H9 (cell line): ENCODE results near the gene NRXN3. TPM values are rescaled to one million over a fixed set of nuclear protein-coding genes. Genes with fewer than 3 reads are reported as not detected.

Experiments
- DNase-seq: peaks from one replicate; pipeline ENCODE4 v3.0.0-alpha.2; 2017
- H2AFZ ChIP-seq: one replicate; pipeline ENCODE4 v1.6.1; 2013; ENCODE audit warnings: mild to moderate bottlenecking, low read length, control low read depth, moderate library complexity
- H2AK5ac ChIP-seq: 2 replicates; pipeline ENCODE4 v1.6.1; 2013; ENCODE audit warnings: low read length, control low read depth, mixed read lengths; ENCODE audit not compliant: insufficient read length
- H2BK120ac ChIP-seq: one replicate; pipeline ENCODE4 v1.6.1; 2013; ENCODE audit warnings: low read depth, mild to moderate bottlenecking, low read length, control low read depth, inconsistent platforms; ENCODE audit not compliant: poor library complexity, severe bottlenecking
- H2BK12ac ChIP-seq: 2 replicates; pipeline ENCODE4 v1.6.1; 2013; ENCODE audit warnings: low read length, control low read depth, mixed read lengths, low read depth; ENCODE audit not compliant: insufficient read length
- H2BK15ac ChIP-seq: 2 replicates; pipeline ENCODE4 v1.6.1; 2013; ENCODE audit warnings: low read depth, low read length, control low read depth
- H2BK20ac ChIP-seq: one replicate; pipeline ENCODE4 v1.6.1; 2013; ENCODE audit warnings: low read depth, mild to moderate bottlenecking, low read length, control low read depth, inconsistent platforms; ENCODE audit not compliant: poor library complexity, severe bottlenecking
- H2BK5ac ChIP-seq: 2 replicates; pipeline ENCODE4 v1.6.1; 2013; ENCODE audit warnings: low read length, control low read depth, mixed read lengths; ENCODE audit not compliant: insufficient read length
- H3K14ac ChIP-seq: 2 replicates; pipeline ENCODE4 v1.6.1; 2013; ENCODE audit warnings: low read length, control low read depth; ENCODE audit not compliant: insufficient read depth
- H3K18ac ChIP-seq: 2 replicates; pipeline ENCODE4 v1.6.1; 2013; ENCODE audit warnings: low read depth, mild to moderate bottlenecking, mixed read lengths, low read length, control low read depth; ENCODE audit not compliant: insufficient read length
- H3K23ac ChIP-seq: 2 replicates; pipeline ENCODE4 v1.6.1; 2013; ENCODE audit warnings: low read length, control low read depth, mixed read lengths, low read depth; ENCODE audit not compliant: insufficient read length
- H3K23me2 ChIP-seq: 2 replicates; pipeline ENCODE4 v1.6.1; 2013; ENCODE audit warnings: low read depth, mild to moderate bottlenecking, mixed read lengths, low read length, control low read depth; ENCODE audit not compliant: insufficient read length, poor library complexity, severe bottlenecking
- H3K27ac ChIP-seq: 2 replicates; pipeline ENCODE4 v1.5.1; 2013; ENCODE audit warnings: low read length, control low read depth, mixed read lengths, low read depth; ENCODE audit not compliant: insufficient read length
- H3K27me3 ChIP-seq: 2 replicates; pipeline ENCODE4 v1.6.1; 2013; ENCODE audit warnings: low read length, control low read depth, inconsistent platforms; ENCODE audit not compliant: insufficient read depth
- H3K4ac ChIP-seq: 2 replicates; pipeline ENCODE4 v1.6.1; 2013; ENCODE audit warnings: low read depth, mild to moderate bottlenecking, control low read depth, inconsistent platforms, low read length, moderate library complexity
- H3K4me1 ChIP-seq: 2 replicates; pipeline ENCODE4 v1.6.1; 2013; ENCODE audit warnings: low read length, control low read depth, inconsistent platforms; ENCODE audit not compliant: insufficient read depth
- H3K4me2 ChIP-seq: 2 replicates; pipeline ENCODE4 v1.6.1; 2013; ENCODE audit warnings: low read length, control low read depth, mixed read lengths; ENCODE audit not compliant: insufficient read length, insufficient read depth
- H3K56ac ChIP-seq: 2 replicates; pipeline ENCODE4 v1.6.1; 2013; ENCODE audit warnings: low read depth, mild to moderate bottlenecking, mixed read lengths, low read length, control low read depth; ENCODE audit not compliant: insufficient read length
- H3K79me1 ChIP-seq: 2 replicates; pipeline ENCODE4 v1.6.1; 2013; ENCODE audit warnings: low read depth, mild to moderate bottlenecking, moderate library complexity, low read length, control low read depth, inconsistent platforms; ENCODE audit not compliant: insufficient read depth, poor library complexity, severe bottlenecking
- H3K79me2 ChIP-seq: 2 replicates; pipeline ENCODE4 v1.6.1; 2013; ENCODE audit warnings: low read length, control low read depth, inconsistent platforms; ENCODE audit not compliant: insufficient read depth
- H3K9ac ChIP-seq: 2 replicates; pipeline ENCODE4 v1.6.1; 2013; ENCODE audit warnings: low read length, control low read depth, mixed read lengths; ENCODE audit not compliant: insufficient read length; ENCODE audit errors: extremely low read depth
- H3K9me3 ChIP-seq: one replicate; pipeline ENCODE4 v1.6.1; 2013; ENCODE audit warnings: low read depth, low read length, inconsistent platforms; ENCODE audit not compliant: control insufficient read depth
- H3T11ph ChIP-seq: one replicate; pipeline ENCODE4 v1.6.1; 2013; ENCODE audit warnings: mild to moderate bottlenecking, low read length, control low read depth, inconsistent platforms
- H4K20me1 ChIP-seq: one replicate; pipeline ENCODE4 v1.6.1; 2013; ENCODE audit not compliant: control insufficient read depth, insufficient read length, insufficient read depth
- H4K5ac ChIP-seq: 2 replicates; pipeline ENCODE4 v1.6.1; 2013; ENCODE audit warnings: low read depth, mild to moderate bottlenecking, mixed read lengths, low read length, control low read depth; ENCODE audit not compliant: insufficient read length
- H4K8ac ChIP-seq: replicated peaks from 2 replicates; pipeline ENCODE4 v1.6.1; 2013; ENCODE audit warnings: low read length, control low read depth, mixed read lengths, low read depth; ENCODE audit not compliant: insufficient read length
- H4K91ac ChIP-seq: 2 replicates; pipeline ENCODE4 v1.6.1; 2013; ENCODE audit warnings: low read depth, mild to moderate bottlenecking, moderate library complexity, mixed read lengths, low read length, control low read depth; ENCODE audit not compliant: insufficient read length
- H3K27ac Mint-ChIP-seq, 3 experiments: 2 replicates in 2 of 3; 3 replicates in 1 of 3; pipeline ENCODE4 v1.8.0; 2020 to 2021; ENCODE audit warnings: mixed read lengths in 3 of 3, mild to moderate bottlenecking in 1 of 3, moderate library complexity in 1 of 3
- H3K27me3 Mint-ChIP-seq: 2 replicates; pipeline ENCODE4 v1.8.0; 2021; ENCODE audit warnings: low read depth, mild to moderate bottlenecking, moderate library complexity, mixed read lengths
- H3K36me3 Mint-ChIP-seq, 3 experiments: 2 replicates in 2 of 3; 3 replicates in 1 of 3; pipeline ENCODE4 v1.8.0; 2020 to 2021; ENCODE audit warnings: low read depth in 3 of 3, mixed read lengths in 3 of 3; ENCODE audit not compliant: insufficient read depth in 1 of 3
- H3K4me1 Mint-ChIP-seq, 2 experiments: 2 replicates each; pipeline ENCODE4 v1.8.0; 2020; ENCODE audit warnings: mixed read lengths in 2 of 2
- H3K4me3 Mint-ChIP-seq, 2 experiments: 2 replicates in 1 of 2; 3 replicates in 1 of 2; pipeline ENCODE4 v1.8.0; 2020 to 2021; ENCODE audit warnings: mild to moderate bottlenecking in 2 of 2, mixed read lengths in 2 of 2, moderate library complexity in 1 of 2
- H3K9me3 Mint-ChIP-seq, 2 experiments: 2 replicates in 1 of 2; 3 replicates in 1 of 2; pipeline ENCODE4 v1.8.0; 2020; ENCODE audit warnings: mild to moderate bottlenecking in 2 of 2, mixed read lengths in 2 of 2, moderate library complexity in 1 of 2
- CTCF ChIP-seq: fragments of 200-600 bp; sonication (generic); conservative IDR thresholded peaks from 3 replicates; pipeline ENCODE4 v1.8.0; 2021; ENCODE audit warnings: antibody characterized with exemption, mild to moderate bottlenecking
- total RNA-seq: library from RNA; stranded (reverse); gene quantifications from 2 replicates; pipeline ENCODE4 v1.2.1, GENCODE V29; 2021

Gene NRXN3
- total RNA-seq, 1 experiment from 2014 or later, result 1.8 TPM

GRCh38 chr14:79627058-79627457 lies 1456.9 kb downstream of the NRXN3 start:
- Histone ChIP-seq H3K4me2 (no peak overlapping the region), H4K8ac (no peak overlapping the region)

More at GRCh38 chr14:79627058-79627457, 1456.9 kb downstream of the NRXN3 start:
- no peak overlapping the region for H3K14ac ChIP-seq
- H3K23me2 ChIP-seq, result no peaks in the 10 kb centered on the region
- H3K27ac ChIP-seq, result no peak overlapping the region
- TF ChIP-seq CTCF, result no peak
- H2BK20ac ChIP-seq, result no peak overlapping the region
- no peaks in the 10 kb centered on the region for H4K20me1 ChIP-seq
- Mint-ChIP-seq H3K36me3 (no peaks in the 10 kb centered on the region; a peak in 1 of 7 replicates), H3K9me3 (peaks cover 2 to 3% of the 10 kb centered on the region in 2 experiments; a peak in 3 of 5 replicates), H3K4me3 (no peak overlapping the region), H3K4me1 (peaks cover 0 to 2% of the 10 kb centered on the region in 2 experiments; a peak in 1 of 4 replicates), H3K27ac (no peak overlapping the region), H3K27me3 (peaks cover 3% of the 10 kb centered on the region; the same call in 1 of the 2 replicates)
- no peak overlapping the region for H3K56ac ChIP-seq
- H3K9ac ChIP-seq, result no peak overlapping the region
- H3K18ac ChIP-seq, result no peak overlapping the region
- no peak overlapping the region for H2AK5ac ChIP-seq
- no peak overlapping the region for H4K91ac ChIP-seq
- no peaks in the 10 kb centered on the region for H3K27me3 ChIP-seq
- no peak overlapping the region for H3K23ac ChIP-seq
- no peak overlapping the region for H2AFZ ChIP-seq
- H3K79me2 ChIP-seq, result no peaks in the 10 kb centered on the region
- H3K9me3 ChIP-seq, result no peaks in the 10 kb centered on the region
- no peak overlapping the region for H2BK5ac ChIP-seq
- H2BK12ac ChIP-seq, result no peak overlapping the region
- no peak overlapping the region for H3K4ac ChIP-seq
- no peak overlapping the region for H4K5ac ChIP-seq
- H3T11ph ChIP-seq, result no peak overlapping the region
- no peaks in the 10 kb centered on the region for H3K4me1 ChIP-seq
- DNase-seq, result no peak
- H2BK15ac ChIP-seq, result no peak overlapping the region
- H3K79me1 ChIP-seq, result no peaks in the 10 kb centered on the region
- H2BK120ac ChIP-seq, result no peak overlapping the region
